ENCODE results near the gene GRIA2. TPM values are rescaled to one million over a fixed set of nuclear protein-coding genes. Genes with fewer than 3 reads are reported as not detected.
"Not testable (repeated sequence)": the region's sequence is repeated elsewhere in the genome, so short reads cannot be mapped to it uniquely, and the experiment has no call there.

The GRIA2 gene
- total RNA-seq, 1 donor from 2014 or later = 0.77 TPM

GRCh38 chr4:157246964-157247363 lies 26.4 kb downstream of the GRIA2 start:
- no peak for DNase-seq (ENCODE audit: low spot score)
- no peak for TF ChIP-seq CTCF (IDR thresholded peaks at IDR 0.05)
- Mint-ChIP-seq H3K27me3 (ENCODE audit: low read depth) (peaks cover 13% of the 10 kb centered on the region), H3K4me1 (ENCODE audit: low read depth) (no peaks in the 10 kb centered on the region), H3K27ac (ENCODE audit: unreplicated experiment) (no peak overlapping the region), H3K36me3 (ENCODE audit: low read depth) (no peaks in the 10 kb centered on the region), H3K9me3 (ENCODE audit: low read depth) (no peaks in the 10 kb centered on the region), H3K4me3 (ENCODE audit: unreplicated experiment) (no peak overlapping the region)

- DNase-seq (ENCODE audit: low spot score); H3K27ac Mint-ChIP-seq (ENCODE audit: unreplicated experiment); H3K36me3 Mint-ChIP-seq (ENCODE audit: low read depth); H3K4me3 Mint-ChIP-seq (ENCODE audit: unreplicated experiment); H3K27me3 Mint-ChIP-seq (ENCODE audit: low read depth); H3K4me1 Mint-ChIP-seq (ENCODE audit: low read depth): not testable (repeated sequence)
- peaks cover 15% of the 10 kb centered on the region for H3K9me3 Mint-ChIP-seq (ENCODE audit: low read depth)
Measured at GRCh38 chr4:157258165-157258564, 37.6 kb downstream of the GRIA2 start.

- no peaks in the 10 kb centered on the region for H3K9me3 Mint-ChIP-seq (ENCODE audit: low read depth)
- TF ChIP-seq CTCF (IDR thresholded peaks at IDR 0.05) = no peak
- no peaks in the 10 kb centered on the region for H3K36me3 Mint-ChIP-seq (ENCODE audit: low read depth)
- no peaks in the 10 kb centered on the region for H3K4me1 Mint-ChIP-seq (ENCODE audit: low read depth)
- no peak overlapping the region for H3K27ac Mint-ChIP-seq (ENCODE audit: unreplicated experiment)
- no peak overlapping the region for H3K4me3 Mint-ChIP-seq (ENCODE audit: unreplicated experiment)
- no peak for DNase-seq (ENCODE audit: low spot score)
- H3K27me3 Mint-ChIP-seq (ENCODE audit: low read depth) = peaks cover 2% of the 10 kb centered on the region
Measured at GRCh38 chr4:157265281-157265680, 44.8 kb downstream of the GRIA2 start.

DNA sequence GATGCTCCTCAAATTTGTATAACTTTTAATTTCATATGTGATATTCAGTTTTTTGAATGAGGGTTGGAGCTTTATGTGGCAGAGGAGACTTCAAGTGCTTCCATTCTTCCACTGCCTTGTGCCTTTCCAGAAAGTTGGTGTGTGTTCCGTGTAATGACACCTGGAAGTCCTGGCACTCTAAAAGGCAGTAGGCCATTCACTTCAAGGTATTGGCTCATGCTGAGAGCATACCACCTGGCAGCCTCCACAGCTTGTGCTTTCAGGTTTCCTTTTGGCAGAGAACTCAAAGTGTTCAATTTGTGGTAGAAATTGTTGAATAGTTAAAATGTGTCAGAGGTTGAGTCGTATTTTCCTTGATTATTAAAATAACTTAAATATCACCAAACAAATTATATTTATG lies 49.6 kb downstream of the GRIA2 start:
- Mint-ChIP-seq H3K27ac (ENCODE audit: unreplicated experiment) (no peak overlapping the region), H3K9me3 (ENCODE audit: low read depth) (peaks cover 10% of the 10 kb centered on the region), H3K4me1 (ENCODE audit: low read depth) (no peaks in the 10 kb centered on the region), H3K27me3 (ENCODE audit: low read depth) (peaks cover 2% of the 10 kb centered on the region), H3K4me3 (ENCODE audit: unreplicated experiment) (no peak overlapping the region), H3K36me3 (ENCODE audit: low read depth) (peaks cover 2% of the 10 kb centered on the region)
- no peak for DNase-seq (ENCODE audit: low spot score)
- no peak for TF ChIP-seq CTCF (IDR thresholded peaks at IDR 0.05)

- no peak for TF ChIP-seq CTCF (IDR thresholded peaks at IDR 0.05)
- Mint-ChIP-seq H3K4me3 (ENCODE audit: unreplicated experiment) (no peak overlapping the region), H3K27me3 (ENCODE audit: low read depth) (peaks cover 2% of the 10 kb centered on the region), H3K36me3 (ENCODE audit: low read depth) (peaks cover 2% of the 10 kb centered on the region), H3K4me1 (ENCODE audit: low read depth) (no peaks in the 10 kb centered on the region), H3K9me3 (ENCODE audit: low read depth) (peaks cover 10% of the 10 kb centered on the region), H3K27ac (ENCODE audit: unreplicated experiment) (no peak overlapping the region)
- DNase-seq (ENCODE audit: low spot score) = no peak
Measured at GRCh38 chr4:157270552-157270951, 50.0 kb downstream of the GRIA2 start.

DNA sequence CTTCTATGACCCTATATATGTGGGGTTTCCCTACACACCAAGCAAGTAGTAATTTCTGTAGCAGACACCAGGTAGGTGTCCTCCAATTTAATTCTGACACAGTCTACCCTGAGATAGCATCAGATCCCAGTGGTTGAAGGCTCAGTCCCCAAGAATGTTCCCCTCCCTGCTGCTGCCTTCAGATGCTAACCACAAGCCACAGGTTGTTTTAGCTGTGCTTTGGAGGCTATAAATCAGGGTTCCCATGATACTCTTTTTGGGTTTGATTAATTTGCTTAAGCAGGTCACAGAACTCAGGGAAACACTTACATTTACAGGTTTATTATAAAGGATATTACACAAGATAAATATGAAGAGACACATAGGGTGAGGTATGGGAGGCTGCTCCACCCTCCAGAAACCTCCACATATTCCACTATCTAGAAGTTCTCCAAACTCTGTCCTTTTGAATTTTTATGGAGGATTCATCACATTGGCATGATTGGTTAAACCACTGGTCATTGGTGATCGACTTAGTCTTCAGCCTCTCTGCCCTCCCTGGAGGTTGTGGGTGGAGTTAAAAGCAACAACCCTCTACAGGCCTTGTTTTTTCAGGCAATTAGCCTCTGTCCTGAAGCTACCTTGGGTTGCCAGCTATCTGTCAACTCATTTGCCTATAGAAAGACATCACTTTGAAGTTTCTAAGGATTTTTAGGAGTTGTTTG lies 50.8 kb downstream of the GRIA2 start:
- Mint-ChIP-seq H3K27me3 (ENCODE audit: low read depth) (peaks cover 2% of the 10 kb centered on the region), H3K4me3 (ENCODE audit: unreplicated experiment) (no peak overlapping the region), H3K27ac (ENCODE audit: unreplicated experiment) (no peak overlapping the region), H3K4me1 (ENCODE audit: low read depth) (no peaks in the 10 kb centered on the region), H3K9me3 (ENCODE audit: low read depth) (peaks cover 10% of the 10 kb centered on the region), H3K36me3 (ENCODE audit: low read depth) (peaks cover 2% of the 10 kb centered on the region)
- DNase-seq (ENCODE audit: low spot score) = no peak
- TF ChIP-seq CTCF (IDR thresholded peaks at IDR 0.05) = no peak

Measured in chondrocyte (in vitro differentiated cells).